Measurements from ENCODE around the gene RTN4RL1.
"Not testable (repeated sequence)": the region's sequence is repeated elsewhere in the genome, so short reads cannot be mapped to it uniquely, and the experiment has no call there.

RTN4RL1 gene

GRCh38 chr17:2023692-2024571 lies 1.2 kb downstream of the RTN4RL1 start:
- DNase-seq: no peak

GRCh38 chr17:2023256-2023655 lies 1.9 kb downstream of the RTN4RL1 start:
- no peak for DNase-seq

- DNase-seq: no peak
Observed at GRCh38 chr17:2022647-2023240, 2.4 kb downstream of the RTN4RL1 start.

GRCh38 chr17:2020721-2021120 lies 4.4 kb downstream of the RTN4RL1 start:
- no peak for DNase-seq

- DNase-seq: no peak
Observed at GRCh38 chr17:2019723-2020122, 5.4 kb downstream of the RTN4RL1 start.

- no peak for DNase-seq
Observed at GRCh38 chr17:2018716-2019510, 6.2 kb downstream of the RTN4RL1 start.

GRCh38 chr17:2017274-2017941 lies 7.7 kb downstream of the RTN4RL1 start:
- DNase-seq: no peak

GRCh38 chr17:2016494-2016893 lies 8.6 kb downstream of the RTN4RL1 start:
- DNase-seq: no peak

GRCh38 chr17:2015314-2015713 lies 9.8 kb downstream of the RTN4RL1 start:
- DNase-seq: no peak

GRCh38 chr17:2013994-2014317 lies 11.2 kb downstream of the RTN4RL1 start:
- no peak for DNase-seq

GRCh38 chr17:2013220-2013993 lies 11.7 kb downstream of the RTN4RL1 start:
- DNase-seq: not testable (repeated sequence)

GRCh38 chr17:2012499-2012898 lies 12.6 kb downstream of the RTN4RL1 start:
- no peak for DNase-seq

GRCh38 chr17:2011411-2012371 lies 13.4 kb downstream of the RTN4RL1 start:
- DNase-seq: no peak

- DNase-seq: no peak
Observed at GRCh38 chr17:2009737-2010136, 15.4 kb downstream of the RTN4RL1 start.

GRCh38 chr17:2008332-2009126 lies 16.6 kb downstream of the RTN4RL1 start:
- DNase-seq: no peak

GRCh38 chr17:2004435-2004952 lies 20.6 kb downstream of the RTN4RL1 start:
- no peak for DNase-seq

- no peak for DNase-seq
Observed at GRCh38 chr17:2003525-2003924, 21.6 kb downstream of the RTN4RL1 start.

- DNase-seq: no peak
Observed at GRCh38 chr17:2002767-2003329, 22.3 kb downstream of the RTN4RL1 start.

GRCh38 chr17:1999557-2000251 lies 25.4 kb downstream of the RTN4RL1 start:
- DNase-seq: no peak
